SK-N-MC (cell line): ENCODE results near the gene SEPTIN8.
"Not testable (repeated sequence)": the region's sequence is repeated elsewhere in the genome, so short reads cannot be mapped to it uniquely, and the experiment has no call there.

Source experiments
- DNase-seq: peaks from one replicate; pipeline ENCODE4 v3.0.0-alpha.2; 2011; ENCODE audit warnings: low read depth, low spot score
- H3K27ac ChIP-seq: fragments of 200-600 bp; sonication (generic); 2 replicates; pipeline ENCODE4 v1.5.1; 2016; ENCODE audit warnings: mixed run types
- H3K36me3 ChIP-seq: fragments of 200-600 bp; sonication (generic); 2 replicates; pipeline ENCODE4 v1.6.1; 2017; ENCODE audit warnings: antibody characterized with exemption, low read length, mixed read lengths; ENCODE audit not compliant: insufficient read depth
- H3K4me3 ChIP-seq: fragments of 200-600 bp; sonication (generic); 2 replicates; pipeline ENCODE4 v1.5.1; 2016
- H3K9ac ChIP-seq: fragments of 200-600 bp; sonication (generic); 2 replicates; pipeline ENCODE4 v1.8.0; 2017; ENCODE audit warnings: mixed run types, mixed read lengths; ENCODE audit not compliant: insufficient read length
- H3K9me3 ChIP-seq: fragments of 200-600 bp; sonication (generic); 2 replicates; pipeline ENCODE4 v1.6.1; 2017; ENCODE audit warnings: low read depth, mild to moderate bottlenecking, antibody characterized with exemption, low read length, moderate library complexity, mixed read lengths
- EZH2 ChIP-seq: fragments of 200-600 bp; sonication (generic); IDR thresholded peaks from one replicate; pipeline ENCODE4 v1.6.1; 2017; ENCODE audit warnings: antibody characterized with exemption
- FOXP2 ChIP-seq: optimal IDR thresholded peaks from 2 replicates; pipeline ENCODE3; 2011; ENCODE audit warnings: mild to moderate bottlenecking, moderate library complexity; ENCODE audit not compliant: insufficient read depth; ENCODE audit errors: extremely low read length, control extremely low read depth
- POLR2AphosphoS5 ChIP-seq: IDR thresholded peaks from 2 replicates; pipeline ENCODE4 v1.6.1; 2012; ENCODE audit warnings: mild to moderate bottlenecking, low read depth, low read length, borderline replicate concordance

The SEPTIN8 gene

GRCh38 chr5:132807163-132807838, 30.3 kb upstream of the SEPTIN8 start:
- no peaks in the 10 kb centered on the region for H3K9me3 ChIP-seq
- H3K4me3 ChIP-seq = no peak overlapping the region
- DNase-seq = no peak
- TF ChIP-seq FOXP2 (no peak), EZH2 (no peak), POLR2AphosphoS5 (no peak)
- no peaks in the 10 kb centered on the region for H3K36me3 ChIP-seq
- no peak overlapping the region for H3K9ac ChIP-seq
- H3K27ac ChIP-seq = no peak overlapping the region

GRCh38 chr5:132806804-132807162, 29.7 kb upstream of the SEPTIN8 start:
- DNase-seq, H3K27ac ChIP-seq, H3K9ac ChIP-seq, H3K9me3 ChIP-seq, H3K4me3 ChIP-seq, H3K36me3 ChIP-seq: not testable (repeated sequence)

DNA sequence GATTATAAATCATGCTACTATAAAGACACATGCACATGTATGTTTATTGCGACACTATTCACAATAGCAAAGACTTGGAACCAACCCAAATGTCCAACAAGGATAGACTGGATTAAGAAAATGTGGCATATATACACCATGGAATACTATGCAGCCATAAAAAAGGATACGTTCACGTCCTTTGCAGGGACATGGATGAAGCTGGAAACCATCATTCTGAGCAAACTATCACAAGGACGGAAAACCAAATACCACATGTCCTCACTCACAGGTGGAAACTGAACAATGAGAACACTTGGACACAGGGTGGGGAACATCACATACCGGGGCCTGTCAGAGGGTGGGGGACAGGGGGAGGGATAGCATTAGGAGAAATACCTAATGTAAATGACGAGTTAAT, 28.8 kb upstream of the SEPTIN8 start:
- H3K4me3 ChIP-seq, DNase-seq, H3K36me3 ChIP-seq, H3K9me3 ChIP-seq, H3K9ac ChIP-seq, H3K27ac ChIP-seq: not testable (repeated sequence)

GRCh38 chr5:132804219-132804618, 27.2 kb upstream of the SEPTIN8 start:
- H3K36me3 ChIP-seq, DNase-seq, H3K9me3 ChIP-seq, H3K9ac ChIP-seq, H3K4me3 ChIP-seq, H3K27ac ChIP-seq: not testable (repeated sequence)

DNA sequence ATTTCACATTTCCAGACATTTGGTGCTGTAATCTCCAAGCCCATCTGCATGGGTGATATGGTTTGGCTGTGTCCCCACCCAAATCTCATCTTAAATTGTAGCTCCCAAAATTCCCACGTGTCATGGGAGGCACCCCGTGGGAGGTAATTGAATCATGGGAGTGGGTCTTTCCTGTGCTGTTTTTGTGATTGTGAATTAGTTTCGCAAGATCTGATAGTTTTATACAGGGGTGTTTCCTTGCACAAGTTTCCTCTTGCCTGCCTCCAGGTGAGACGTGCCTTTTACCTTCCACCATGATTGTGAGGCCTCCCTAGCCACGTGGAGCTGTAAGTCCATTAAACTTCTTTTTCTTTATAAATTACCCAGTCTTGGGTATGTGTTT, 25.6 kb upstream of the SEPTIN8 start:
- not testable (repeated sequence) for H3K36me3 ChIP-seq, H3K27ac ChIP-seq, H3K9ac ChIP-seq, DNase-seq, H3K9me3 ChIP-seq, H3K4me3 ChIP-seq

DNA sequence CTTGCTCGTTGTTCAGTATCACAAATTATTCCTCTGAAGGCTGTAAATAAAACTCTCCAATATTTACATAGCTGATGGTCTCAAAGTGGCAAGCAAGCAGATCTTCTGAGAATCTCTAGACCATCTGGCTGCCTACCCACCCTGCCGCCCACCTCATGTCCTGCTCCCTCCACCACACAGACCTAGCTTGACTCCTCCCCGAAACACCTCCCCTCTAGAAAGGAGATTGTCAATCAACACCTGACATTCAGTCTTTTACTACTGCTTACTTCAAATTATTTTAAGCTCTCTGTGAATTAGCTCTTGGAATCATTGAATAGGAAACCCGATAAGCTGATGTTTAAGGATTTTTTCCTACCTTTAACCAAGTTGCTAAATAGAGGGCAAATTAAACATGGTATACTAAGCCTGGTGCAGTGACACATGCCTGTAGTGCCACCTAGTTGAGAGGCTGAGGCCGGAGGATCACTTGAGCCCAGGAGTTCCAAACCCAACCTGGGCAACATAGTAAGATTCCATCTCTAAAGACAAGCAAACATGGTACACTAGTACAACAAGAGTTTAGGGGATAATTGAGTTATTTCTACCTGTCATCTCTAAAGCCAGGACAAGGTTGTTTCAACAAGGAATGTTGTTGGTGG, 25.1 kb upstream of the SEPTIN8 start:
- Histone ChIP-seq H3K36me3 (no peaks in the 10 kb centered on the region), H3K9me3 (no peaks in the 10 kb centered on the region), H3K4me3 (no peak overlapping the region), H3K27ac (no peak overlapping the region), H3K9ac (no peak overlapping the region)
- no peak for DNase-seq
- TF ChIP-seq POLR2AphosphoS5 = no peak
- no peak for TF ChIP-seq EZH2
- no peak for TF ChIP-seq FOXP2

DNA sequence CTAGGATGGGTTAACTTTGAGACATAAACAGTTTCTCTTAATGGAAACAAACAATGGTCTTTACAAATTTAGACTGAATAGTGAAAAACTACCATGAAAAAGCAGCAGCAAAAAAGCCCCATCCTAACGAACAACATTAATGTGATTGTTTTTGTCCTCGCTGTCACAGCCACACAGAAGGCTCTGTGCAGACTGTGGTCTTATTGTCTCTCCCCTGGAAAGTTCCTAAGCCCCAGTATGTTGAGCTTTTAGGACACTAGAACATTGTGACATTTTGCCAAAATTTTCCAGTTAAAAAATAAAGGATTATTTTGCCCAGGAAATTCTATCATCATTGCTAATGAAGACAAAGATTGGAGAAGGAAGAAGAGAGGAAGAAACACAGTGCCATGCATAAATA, 23.5 kb upstream of the SEPTIN8 start:
- H3K9ac ChIP-seq = no peak overlapping the region
- no peaks in the 10 kb centered on the region for H3K36me3 ChIP-seq
- no peak for TF ChIP-seq FOXP2
- no peak for TF ChIP-seq POLR2AphosphoS5
- TF ChIP-seq EZH2 = no peak
- no peaks in the 10 kb centered on the region for H3K9me3 ChIP-seq
- no peak overlapping the region for H3K4me3 ChIP-seq
- no peak overlapping the region for H3K27ac ChIP-seq
- DNase-seq = no peak

- Histone ChIP-seq H3K27ac (no peak overlapping the region), H3K9ac (no peak overlapping the region), H3K4me3 (no peak overlapping the region), H3K9me3 (no peaks in the 10 kb centered on the region), H3K36me3 (no peaks in the 10 kb centered on the region)
- no peak for TF ChIP-seq EZH2
- no peak for TF ChIP-seq FOXP2
- no peak for TF ChIP-seq POLR2AphosphoS5
- DNase-seq = no peak
Observed at GRCh38 chr5:132799392-132799791, 22.4 kb upstream of the SEPTIN8 start.

DNA sequence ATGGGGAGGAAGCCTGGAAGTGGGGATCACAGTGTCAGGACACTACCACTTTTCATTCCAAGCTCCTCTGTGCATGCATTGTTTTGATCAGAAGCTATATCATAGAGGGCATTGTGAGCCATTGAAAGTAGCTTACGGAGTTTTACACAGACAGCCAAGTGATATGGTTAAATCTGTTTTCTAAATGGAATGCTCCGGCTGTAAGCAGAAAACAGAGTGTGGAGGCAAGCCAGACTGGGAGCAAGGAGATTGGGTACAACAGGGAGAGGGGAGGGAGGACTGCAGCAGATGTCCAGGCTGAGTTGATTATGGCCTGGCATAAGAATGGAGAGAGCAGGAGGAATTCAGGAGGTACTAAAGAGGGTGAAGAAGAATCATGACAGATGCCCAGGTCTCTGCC, 20.6 kb upstream of the SEPTIN8 start:
- no peak overlapping the region for H3K9ac ChIP-seq
- no peak for TF ChIP-seq EZH2
- TF ChIP-seq POLR2AphosphoS5 = no peak
- no peak for TF ChIP-seq FOXP2
- DNase-seq = no peak
- no peak overlapping the region for H3K27ac ChIP-seq
- no peaks in the 10 kb centered on the region for H3K9me3 ChIP-seq
- H3K36me3 ChIP-seq = no peaks in the 10 kb centered on the region
- H3K4me3 ChIP-seq = no peak overlapping the region
